Spleen (tissue), 11 donors: ENCODE results near the gene TOPBP1. TPM values are rescaled to one million over a fixed set of nuclear protein-coding genes. Genes with fewer than 3 reads are reported as not detected.
"Not testable (repeated sequence)": the region's sequence is repeated elsewhere in the genome, so short reads cannot be mapped to it uniquely, and the experiment has no call there.

Experiments
- DNase-seq: peaks from one replicate; pipeline ENCODE4 v3.0.0-alpha.2; 2020
- H3K27ac ChIP-seq, 8 donors: fragments of 200-600 bp; sonication (generic) in 7 of 8; 1 replicate in 4 of 8; 2 replicates in 4 of 8; pipeline versions ENCODE4 v1.5.0 to v1.8.0; 2016 to 2021; ENCODE audit warnings: inconsistent platforms in 4 of 8, mild to moderate bottlenecking in 4 of 8, moderate library complexity in 1 of 8
- H3K27me3 ChIP-seq, 7 donors: fragments of 200-600 bp; sonication (generic) in 6 of 7; replicated peaks in 1 of 7; 1 replicate in 4 of 7; 2 replicates in 3 of 7; pipeline versions ENCODE4 v1.5.0 to v1.8.0; 2016 to 2021; ENCODE audit warnings: inconsistent platforms in 3 of 7, mild to moderate bottlenecking in 1 of 7
- H3K36me3 ChIP-seq, 6 donors: fragments of 200-600 bp; sonication (generic) in 5 of 6; 1 replicate in 4 of 6; 2 replicates in 2 of 6; pipeline versions ENCODE4 v1.5.0 to v1.8.0; 2016 to 2021; ENCODE audit warnings: inconsistent platforms in 2 of 6
- H3K4me1 ChIP-seq, 6 donors: fragments of 200-600 bp; sonication (generic) in 5 of 6; 1 replicate in 3 of 6; 2 replicates in 3 of 6; pipeline versions ENCODE4 v1.5.0 to v1.8.0; 2016 to 2021; ENCODE audit warnings: inconsistent platforms in 3 of 6
- H3K4me3 ChIP-seq, 8 donors: fragments of 200-600 bp; sonication (generic) in 7 of 8; 1 replicate in 4 of 8; 2 replicates in 4 of 8; pipeline versions ENCODE4 v1.5.0 to v1.8.0; 2016 to 2021; ENCODE audit warnings: inconsistent platforms in 4 of 8, mild to moderate bottlenecking in 4 of 8, moderate library complexity in 2 of 8
- H3K9me3 ChIP-seq, 8 donors: fragments of 200-600 bp; sonication (generic) in 7 of 8; 1 replicate in 4 of 8; 2 replicates in 4 of 8; pipeline versions ENCODE4 v1.5.0 to v1.8.0; 2016 to 2021; ENCODE audit warnings: inconsistent platforms in 4 of 8
- POLR2A ChIP-seq, 3 donors: fragments of 450-650 bp; IDR thresholded peaks; one replicate each; pipeline ENCODE4 v1.5.1; 2017; ENCODE audit warnings: antibody characterized with exemption in 3 of 3, mild to moderate bottlenecking in 1 of 3
- POLR2AphosphoS5 ChIP-seq, 3 donors: sonication (generic); formaldehyde crosslinking; IDR thresholded peaks; one replicate each; pipeline ENCODE4 v1.5.1; 2017; ENCODE audit warnings: antibody characterized with exemption in 3 of 3
- WGBS, 5 donors: extraction: QIAGEN DNeasy Blood & Tissue Kit in 3 of 5; methylation state at CpG; one replicate each; pipeline versions ENCODE4 v1.1.5 to v1.1.7; 2013 to 2018; 5-methylcytosine and 5-hydroxymethylcytosine counted together
- intact Hi-C: fragments of 100-400 bp; cut with DNase I; formaldehyde crosslinking; loops from one replicate; pipeline ENCODE4 v1.15.0; 2023; ENCODE audit warnings: low total_unique reads
- polyA plus RNA-seq, 3 donors: library from polyadenylated mRNA; stranded (reverse); fragments of 200-250 nt; gene quantifications; one replicate each; pipeline ENCODE4 v1.2.1, GENCODE V29; 2013
- total RNA-seq, 7 donors: library from RNA; depleted of rRNA in 3 of 7; stranded (reverse); fragments of >200 nt in 3 of 7; fragmentation: NEBNext Ultra II Directional in 4 of 7; extraction: Animal tissue kit (Norgen Biotek cat#: 25700) in 4 of 7; gene quantifications; one replicate each; pipeline versions ENCODE4 v1.1.0 to v1.2.1, GENCODE V29; 2016 to 2021
- TF ChIP-seq, protein P1 (sequence below), 11 experiments: fragments of 200-600 bp in 7 of 11; fragments of 450-650 bp in 4 of 11; sonication (generic) in 4 of 11; IDR thresholded peaks in 8 of 11; conservative IDR thresholded peaks in 3 of 11; 1 replicate in 7 of 11; 2 replicates in 4 of 11; pipeline versions ENCODE4 v1.4.0 to v1.8.0; 2016 to 2021; ENCODE audit warnings: antibody characterized with exemption in 11 of 11, inconsistent platforms in 4 of 11, mild to moderate bottlenecking in 1 of 11
- donor health status: healthy with polysubstance abuse.
- donor health status: DM: no; HTN: no; CAD: no; lungs with moderate emphysema.
- donor health status: DM: no; HTN: no; CAD: no.
- donor health status: Bipolar disorder and iron deficiency.
- donor health status: healthy.
- donor health status: DM: no; HTN: no; CAD: no.
- donor health status: DM: yes; HTN: yes; CAD: no.

Gene TOPBP1
- total and polyA plus RNA-seq, 10 donors = 11.0 to 61.9 (median 30.7) TPM

DNA sequence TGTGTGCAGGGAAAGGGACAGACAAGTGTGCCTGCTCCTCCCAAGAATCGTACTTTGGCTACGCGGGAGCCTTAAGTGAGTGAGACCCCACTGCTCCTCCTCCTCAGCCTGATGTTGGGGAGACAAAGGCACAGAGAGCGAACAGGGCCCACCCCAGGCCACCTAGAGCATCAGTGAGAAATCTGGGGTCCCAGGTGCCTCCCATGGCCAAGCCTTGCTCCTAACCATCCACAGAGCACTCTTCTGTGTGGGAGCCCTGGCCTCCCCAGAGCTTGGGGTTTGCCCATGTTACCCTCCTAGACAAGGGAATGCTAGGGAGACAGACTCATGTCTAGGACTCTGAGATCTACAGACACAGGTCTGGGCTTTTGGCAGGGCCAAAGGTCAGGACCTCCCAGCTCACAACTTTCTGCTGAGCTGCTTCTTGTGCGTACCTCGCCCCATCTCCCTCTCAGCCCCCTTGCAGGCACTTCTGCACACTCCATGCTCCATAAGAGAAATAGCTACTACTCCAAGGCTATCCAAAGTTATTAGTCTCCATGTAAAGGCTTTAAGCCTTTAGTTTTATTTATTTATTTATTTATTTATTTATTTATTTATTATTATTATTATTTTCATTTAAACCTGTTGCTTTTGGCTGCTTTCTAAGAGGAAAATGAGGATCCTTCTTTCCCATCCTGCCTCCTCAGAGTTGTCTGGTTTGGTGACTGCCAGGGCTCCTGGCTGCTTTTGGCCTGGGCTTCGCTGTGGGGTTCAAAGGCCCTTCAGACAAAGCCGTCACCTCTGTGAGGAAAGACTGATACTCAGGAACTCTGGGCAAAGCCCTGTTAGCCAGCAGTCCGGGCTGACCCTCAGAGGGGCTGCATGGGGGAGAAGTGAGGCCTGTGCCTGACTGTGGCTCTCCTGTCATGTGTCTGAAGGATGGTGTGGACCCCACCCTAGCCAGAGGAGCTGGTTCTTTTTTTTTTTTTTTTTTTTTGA lies 32.8 kb upstream of the TOPBP1 start:
- no peaks in the 10 kb centered on the region for H3K4me1 ChIP-seq
- TF ChIP-seq POLR2A (IDR thresholded peaks at IDR 0.05) (no peak), POLR2AphosphoS5 (IDR thresholded peaks at IDR 0.05) (no peak)
- TF ChIP-seq, protein P1, sequence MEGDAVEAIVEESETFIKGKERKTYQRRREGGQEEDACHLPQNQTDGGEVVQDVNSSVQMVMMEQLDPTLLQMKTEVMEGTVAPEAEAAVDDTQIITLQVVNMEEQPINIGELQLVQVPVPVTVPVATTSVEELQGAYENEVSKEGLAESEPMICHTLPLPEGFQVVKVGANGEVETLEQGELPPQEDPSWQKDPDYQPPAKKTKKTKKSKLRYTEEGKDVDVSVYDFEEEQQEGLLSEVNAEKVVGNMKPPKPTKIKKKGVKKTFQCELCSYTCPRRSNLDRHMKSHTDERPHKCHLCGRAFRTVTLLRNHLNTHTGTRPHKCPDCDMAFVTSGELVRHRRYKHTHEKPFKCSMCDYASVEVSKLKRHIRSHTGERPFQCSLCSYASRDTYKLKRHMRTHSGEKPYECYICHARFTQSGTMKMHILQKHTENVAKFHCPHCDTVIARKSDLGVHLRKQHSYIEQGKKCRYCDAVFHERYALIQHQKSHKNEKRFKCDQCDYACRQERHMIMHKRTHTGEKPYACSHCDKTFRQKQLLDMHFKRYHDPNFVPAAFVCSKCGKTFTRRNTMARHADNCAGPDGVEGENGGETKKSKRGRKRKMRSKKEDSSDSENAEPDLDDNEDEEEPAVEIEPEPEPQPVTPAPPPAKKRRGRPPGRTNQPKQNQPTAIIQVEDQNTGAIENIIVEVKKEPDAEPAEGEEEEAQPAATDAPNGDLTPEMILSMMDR (IDR thresholded peaks at IDR 0.05 in 8 of 11, conservative IDR thresholded peaks at IDR 0.05 in 3 of 11) = no peak
- H3K9me3 ChIP-seq = peaks cover 0 to 9% (median 0%) of the 10 kb centered on the region in 8 donors
- no peaks in the 10 kb centered on the region for H3K27me3 ChIP-seq
- no peaks in the 10 kb centered on the region for H3K36me3 ChIP-seq
- WGBS, 5 donors = 87 to 97% (median 92%) methylated on average over 5 to 9 of the region's 9 CpGs
- no peak overlapping the region for H3K27ac ChIP-seq
- no peak overlapping the region for H3K4me3 ChIP-seq
- intact Hi-C loops = no loop called here
- DNase-seq = no peak

DNA sequence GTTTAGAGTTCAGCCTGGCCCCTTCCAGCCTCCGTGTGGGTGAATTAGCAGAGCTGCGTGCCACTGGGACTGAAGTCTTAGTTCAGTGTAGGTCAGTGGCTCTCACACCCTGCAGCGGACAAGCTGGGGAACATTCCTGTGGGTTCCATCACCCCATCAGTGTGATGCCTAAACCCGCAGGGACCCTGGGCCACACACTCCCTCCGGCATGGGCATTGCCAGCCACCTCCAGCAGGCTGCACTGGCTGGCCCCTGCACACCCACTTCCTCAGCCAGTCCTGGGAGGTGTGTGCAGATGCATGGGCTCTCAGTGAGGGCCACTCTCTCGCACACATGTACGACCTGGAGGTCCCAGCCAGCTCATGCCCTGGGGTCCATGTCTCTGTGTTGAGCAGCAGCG lies 32.1 kb upstream of the TOPBP1 start:
- intact Hi-C loops = no loop called here
- no peaks in the 10 kb centered on the region for H3K4me1 ChIP-seq
- no peak overlapping the region for H3K27ac ChIP-seq
- no peak for DNase-seq
- H3K27me3 ChIP-seq = no peaks in the 10 kb centered on the region
- peaks cover 0 to 9% (median 0%) of the 10 kb centered on the region in 8 donors for H3K9me3 ChIP-seq
- no peaks in the 10 kb centered on the region for H3K36me3 ChIP-seq
- no peak overlapping the region for H3K4me3 ChIP-seq
- 87 to 95% (median 92%) methylated on average over 2 to 8 of the region's 8 CpGs for WGBS, 5 donors
- TF ChIP-seq POLR2A (IDR thresholded peaks at IDR 0.05) (no peak), POLR2AphosphoS5 (IDR thresholded peaks at IDR 0.05) (no peak)

DNA sequence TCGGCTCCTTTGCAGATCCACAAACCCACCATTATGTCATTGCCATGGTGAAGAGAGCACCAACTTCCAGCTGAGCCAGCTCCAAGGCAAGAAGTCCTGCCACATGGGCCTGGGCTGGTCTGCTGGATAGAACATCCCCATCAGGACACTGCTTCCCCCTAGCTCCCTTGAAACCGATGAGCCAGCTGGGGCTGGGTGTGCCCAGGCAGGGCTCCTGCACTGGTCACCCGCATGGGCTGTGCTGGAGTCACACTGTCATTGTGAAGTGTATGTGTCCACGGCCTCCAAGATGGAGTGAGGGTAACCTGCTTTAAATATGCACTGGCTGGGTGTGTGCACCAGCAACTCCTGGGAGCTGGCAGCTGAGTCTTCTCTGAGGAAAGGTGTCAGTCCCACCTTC lies 31.0 kb upstream of the TOPBP1 start:
- Histone ChIP-seq H3K4me3 (no peak overlapping the region), H3K9me3 (peaks cover 0 to 1% (median 0%) of the 10 kb centered on the region in 8 donors), H3K27ac (no peak overlapping the region), H3K4me1 (no peaks in the 10 kb centered on the region), H3K36me3 (no peaks in the 10 kb centered on the region), H3K27me3 (no peaks in the 10 kb centered on the region)
- TF ChIP-seq POLR2A (IDR thresholded peaks at IDR 0.05) = no peak
- no peak for TF ChIP-seq POLR2AphosphoS5 (IDR thresholded peaks at IDR 0.05)
- TF ChIP-seq, protein P1 (IDR thresholded peaks at IDR 0.05 in 8 of 11, conservative IDR thresholded peaks at IDR 0.05 in 3 of 11) = no peak
- no peak for DNase-seq
- WGBS, 5 donors = 62 to 100% (median 68%) methylated on average over 1 to 4 of the region's 4 CpGs
- intact Hi-C loops = no loop called here

DNA sequence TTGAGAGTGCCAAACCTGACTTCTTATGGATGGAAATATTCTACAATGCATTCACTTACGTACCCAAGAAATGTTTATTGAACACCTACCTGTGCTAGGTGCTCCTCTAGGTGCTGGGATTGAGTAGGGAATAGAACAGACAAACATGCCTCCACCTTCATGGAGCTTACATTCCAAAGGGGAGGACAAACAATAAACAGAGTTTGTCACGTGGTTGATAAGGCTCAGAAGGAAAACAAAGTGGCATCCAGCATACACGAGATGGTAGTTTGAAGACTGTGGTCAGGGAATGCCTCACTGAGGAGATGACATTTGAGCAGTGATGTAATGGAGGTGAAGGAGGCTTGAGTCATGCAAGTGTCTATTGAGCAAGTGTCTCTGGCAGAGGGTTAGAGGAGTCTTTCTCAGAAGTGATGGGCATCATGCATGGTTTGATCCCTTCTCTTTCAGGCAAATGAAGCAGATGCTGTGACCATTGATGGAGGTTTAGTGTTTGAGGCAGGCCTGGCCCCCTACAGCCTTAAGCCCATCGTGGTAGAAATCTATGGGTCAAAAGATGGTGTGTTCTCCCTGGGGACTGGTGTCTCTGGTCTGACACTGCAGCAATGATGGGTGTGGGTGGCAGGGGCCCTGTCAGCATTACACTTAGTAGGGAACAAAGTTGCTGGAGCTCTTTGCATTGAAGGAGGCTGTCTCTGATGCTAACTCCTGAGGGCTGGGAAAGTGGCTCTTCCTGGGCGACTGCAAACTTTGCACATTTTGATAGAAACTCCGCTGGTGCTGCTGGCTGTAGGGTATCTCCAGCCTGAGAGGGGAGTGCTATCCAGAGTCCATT lies 29.7 kb upstream of the TOPBP1 start:
- Histone ChIP-seq H3K4me1 (no peaks in the 10 kb centered on the region), H3K4me3 (no peak overlapping the region), H3K27ac (no peak overlapping the region), H3K36me3 (no peaks in the 10 kb centered on the region), H3K27me3 (no peaks in the 10 kb centered on the region), H3K9me3 (no peaks in the 10 kb centered on the region)
- 67 to 75% (median 68%) methylated on average over 6 of the region's 6 CpGs for whole genome bisulfite sequencing, 5 donors
- TF ChIP-seq POLR2AphosphoS5 (IDR thresholded peaks at IDR 0.05) (no peak), POLR2A (IDR thresholded peaks at IDR 0.05) (no peak)
- TF ChIP-seq, protein P1 (IDR thresholded peaks at IDR 0.05 in 8 of 11, conservative IDR thresholded peaks at IDR 0.05 in 3 of 11) = no peak
- intact Hi-C loops = no loop called here
- no peak for DNase-seq

DNA sequence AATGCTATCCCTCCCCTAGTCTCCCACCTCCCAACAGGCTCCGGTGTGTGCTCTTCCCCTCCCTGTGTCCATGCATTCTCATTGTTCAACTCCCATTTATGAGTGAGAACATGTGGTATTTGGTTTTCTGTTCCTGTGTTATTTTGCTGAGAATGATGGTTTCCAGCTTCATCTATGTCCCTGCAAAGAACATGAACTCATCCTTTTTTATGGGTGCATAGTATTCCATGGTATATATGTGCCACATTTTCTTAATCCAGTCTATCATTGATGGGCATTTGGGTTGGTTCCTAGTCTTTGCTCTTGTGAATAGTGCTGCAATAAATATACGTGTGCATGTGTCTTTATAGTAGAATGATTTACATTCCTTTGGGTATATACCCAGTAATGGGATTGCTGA lies 16.3 kb upstream of the TOPBP1 start:
- H3K9me3 ChIP-seq, DNase-seq, intact Hi-C loops, H3K27ac ChIP-seq, H3K4me3 ChIP-seq, H3K36me3 ChIP-seq: not testable (repeated sequence)
- Histone ChIP-seq H3K4me1 (peaks cover 0 to 11% (median 6%) of the 10 kb centered on the region in 6 donors), H3K27me3 (peaks cover 0 to 64% (median 25%) of the 10 kb centered on the region in 7 donors)
- WGBS, 5 donors = 92 to 99% (median 94%) methylated on average over 2 of the region's 2 CpGs
